ENCODE data around the gene KCNA2. TPM values are rescaled to one million over a fixed set of nuclear protein-coding genes. Genes with fewer than 3 reads are reported as not detected.

Gene KCNA2
- total RNA-seq, 2 donors from 2014 or later = 1.3 TPM

Other genes starting within 250 kb of the KCNA2 start
- gene SLC16A4, start 215.3 kb downstream of the KCNA2 start, total RNA-seq = 1 to 10 TPM; 3.6 TPM
- gene LAMTOR5, start 198.7 kb downstream of the KCNA2 start, total RNA-seq = 10 to 100 TPM in 1 of 2 donors, 1 to 10 TPM in 1; 8.6 to 25.4 TPM
- gene PROK1, start 155.2 kb downstream of the KCNA2 start, total RNA-seq = 1 to 10 TPM in 1 of 2 donors, under 1 TPM in 1; 0.26 to 4.9 TPM
- not detected for gene KCNA10, start 87.2 kb downstream of the KCNA2 start, total RNA-seq
- 1 to 10 TPM; 1.3 to 2.3 TPM for gene KCNA3, start 68.6 kb upstream of the KCNA2 start, total RNA-seq